Stimulated activated CD4-positive, alpha-beta T cell treated with anti-CD3 and anti-CD28 coated beads, TNF-alpha, amount 100 ng/mL, for 48 hours (primary cell): ENCODE measurements around the gene ZDHHC8.
"Not testable (repeated sequence)": the region's sequence is repeated elsewhere in the genome, so short reads cannot be mapped to it uniquely, and the experiment has no call there.

Experiments
- DNase-seq, 3 donors: peaks; one replicate each; pipeline ENCODE4 v3.0.0-alpha.2; 2020; ENCODE audit warnings: low read depth in 3 of 3

The ZDHHC8 gene

GRCh38 chr22:20159076-20159475 lies 27.5 kb downstream of the ZDHHC8 start:
- DNase-seq, result no peak

- not testable (repeated sequence) for DNase-seq
Observed at GRCh38 chr22:20159531-20159930, 27.9 kb downstream of the ZDHHC8 start.

- no peak for DNase-seq
Observed at GRCh38 chr22:20160041-20160440, 28.4 kb downstream of the ZDHHC8 start.

- DNase-seq, result no peak
Observed at GRCh38 chr22:20164863-20165262, 33.3 kb downstream of the ZDHHC8 start.

- DNase-seq, result no peak
Observed at GRCh38 chr22:20165421-20165820, 33.8 kb downstream of the ZDHHC8 start.

- DNase-seq, result no peak
Observed at GRCh38 chr22:20165913-20166312, 34.3 kb downstream of the ZDHHC8 start.

- no peak for DNase-seq
Observed at GRCh38 chr22:20166703-20167102, 35.1 kb downstream of the ZDHHC8 start.

GRCh38 chr22:20167643-20168322 lies 36.2 kb downstream of the ZDHHC8 start:
- DNase-seq, result no peak

GRCh38 chr22:20169253-20169822 lies 37.7 kb downstream of the ZDHHC8 start:
- DNase-seq, result no peak

GRCh38 chr22:20170170-20170569 lies 38.6 kb downstream of the ZDHHC8 start:
- no peak for DNase-seq

- DNase-seq, result no peak
Observed at GRCh38 chr22:20171288-20172140, 39.9 kb downstream of the ZDHHC8 start.

- no peak for DNase-seq
Observed at GRCh38 chr22:20172141-20172613, 40.6 kb downstream of the ZDHHC8 start.

GRCh38 chr22:20173246-20173645 lies 41.6 kb downstream of the ZDHHC8 start:
- no peak for DNase-seq

- DNase-seq, result no peak
Observed at GRCh38 chr22:20173772-20174171, 42.2 kb downstream of the ZDHHC8 start.

- no peak for DNase-seq
Observed at GRCh38 chr22:20174785-20175596, 43.4 kb downstream of the ZDHHC8 start.

GRCh38 chr22:20175597-20175900 lies 43.9 kb downstream of the ZDHHC8 start:
- DNase-seq, result no peak

GRCh38 chr22:20176421-20177085 lies 44.9 kb downstream of the ZDHHC8 start:
- DNase-seq, result no peak

GRCh38 chr22:20177217-20177911 lies 45.8 kb downstream of the ZDHHC8 start:
- no peak for DNase-seq

- no peak for DNase-seq
Observed at GRCh38 chr22:20178075-20178914, 46.7 kb downstream of the ZDHHC8 start.

- no peak for DNase-seq
Observed at GRCh38 chr22:20178915-20179227, 47.3 kb downstream of the ZDHHC8 start.
